Neural progenitor cell (in vitro differentiated cells): ENCODE data around the gene OBP2A. TPM values are rescaled to one million over a fixed set of nuclear protein-coding genes. Genes with fewer than 3 reads are reported as not detected.

Experiments used
- DNase-seq: peaks from one replicate; pipeline ENCODE4 v3.0.0-alpha.2; 2016; ENCODE audit warnings: low spot score
- H2AFZ ChIP-seq: fragments of 200-600 bp; sonication (generic); replicated peaks from 2 replicates; pipeline ENCODE4 v1.6.1; 2016; ENCODE audit warnings: antibody characterized with exemption
- H3F3A ChIP-seq: fragments of 200-600 bp; sonication (generic); 2 replicates; pipeline ENCODE4 v1.6.1; 2016; ENCODE audit warnings: antibody characterized with exemption, low read depth
- H3K27ac ChIP-seq: fragments of 200-600 bp; sonication (generic); 2 replicates; pipeline ENCODE4 v1.5.1; 2016; ENCODE audit warnings: mild to moderate bottlenecking
- H3K27me3 ChIP-seq: fragments of 200-600 bp; sonication (generic); 2 replicates; pipeline ENCODE4 v1.6.1; 2016; ENCODE audit warnings: mild to moderate bottlenecking, moderate library complexity
- H3K36me3 ChIP-seq: fragments of 200-600 bp; sonication (generic); 2 replicates; pipeline ENCODE4 v1.5.1; 2016
- H3K4me1 ChIP-seq: fragments of 200-600 bp; sonication (generic); 2 replicates; pipeline ENCODE4 v1.6.1; 2016; ENCODE audit warnings: mixed run types
- H3K4me2 ChIP-seq: fragments of 200-600 bp; sonication (generic); 2 replicates; pipeline ENCODE4 v1.6.1; 2016
- H3K4me3 ChIP-seq: fragments of 200-600 bp; sonication (generic); 2 replicates; pipeline ENCODE4 v1.5.1; 2016
- H3K79me2 ChIP-seq: fragments of 200-600 bp; sonication (generic); 2 replicates; pipeline ENCODE4 v1.6.1; 2016; ENCODE audit warnings: low read depth
- H3K9ac ChIP-seq: fragments of 200-600 bp; sonication (generic); 2 replicates; pipeline ENCODE4 v1.6.1; 2016
- H3K9me3 ChIP-seq: fragments of 200-600 bp; sonication (generic); 2 replicates; pipeline ENCODE4 v1.5.1; 2016; ENCODE audit warnings: low read depth
- H4K20me1 ChIP-seq: fragments of 200-600 bp; sonication (generic); 2 replicates; pipeline ENCODE4 v1.6.1; 2016; ENCODE audit warnings: low read depth
- H3K27ac Mint-ChIP-seq: 3 replicates; pipeline ENCODE4 v1.8.0; 2021; ENCODE audit warnings: mixed read lengths
- H3K27me3 Mint-ChIP-seq: 2 replicates; pipeline ENCODE4 v1.8.0; 2022; ENCODE audit warnings: low read depth, mild to moderate bottlenecking, inconsistent platforms, moderate library complexity, mixed read lengths; ENCODE audit not compliant: insufficient read depth
- H3K36me3 Mint-ChIP-seq: 3 replicates; pipeline ENCODE4 v1.8.0; 2021; ENCODE audit warnings: mixed read lengths
- H3K4me1 Mint-ChIP-seq: 3 replicates; pipeline ENCODE4 v1.8.0; 2021; ENCODE audit warnings: mixed read lengths
- H3K4me3 Mint-ChIP-seq: 3 replicates; pipeline ENCODE4 v1.8.0; 2021; ENCODE audit warnings: mild to moderate bottlenecking, moderate library complexity, mixed read lengths
- H3K9me3 Mint-ChIP-seq: 3 replicates; pipeline ENCODE4 v1.8.0; 2020; ENCODE audit warnings: mixed read lengths
- EZH2 ChIP-seq: fragments of 200-600 bp; sonication (generic); IDR thresholded peaks from 2 replicates; pipeline ENCODE4 v1.6.1; 2017; ENCODE audit warnings: antibody characterized with exemption, mild to moderate bottlenecking, moderate library complexity
- EZH2phosphoT487 ChIP-seq: fragments of 200-600 bp; sonication (generic); IDR thresholded peaks from 2 replicates; pipeline ENCODE4 v1.6.1; 2017; ENCODE audit warnings: antibody characterized with exemption
- total RNA-seq: library from RNA; depleted of rRNA; stranded (reverse); fragments of >200 nt; gene quantifications from 2 replicates; pipeline ENCODE4 v1.2.3, GENCODE V29; 2015; ENCODE audit warnings: low replicate concordance
- TF ChIP-seq, protein P1 (sequence below): fragments of 200-600 bp; sonication (generic); IDR thresholded peaks from 2 replicates; pipeline ENCODE4 v1.5.1; 2017; ENCODE audit warnings: antibody characterized with exemption, mild to moderate bottlenecking

The OBP2A gene
- total RNA-seq, 1 donor from 2014 or later = not detected

DNA sequence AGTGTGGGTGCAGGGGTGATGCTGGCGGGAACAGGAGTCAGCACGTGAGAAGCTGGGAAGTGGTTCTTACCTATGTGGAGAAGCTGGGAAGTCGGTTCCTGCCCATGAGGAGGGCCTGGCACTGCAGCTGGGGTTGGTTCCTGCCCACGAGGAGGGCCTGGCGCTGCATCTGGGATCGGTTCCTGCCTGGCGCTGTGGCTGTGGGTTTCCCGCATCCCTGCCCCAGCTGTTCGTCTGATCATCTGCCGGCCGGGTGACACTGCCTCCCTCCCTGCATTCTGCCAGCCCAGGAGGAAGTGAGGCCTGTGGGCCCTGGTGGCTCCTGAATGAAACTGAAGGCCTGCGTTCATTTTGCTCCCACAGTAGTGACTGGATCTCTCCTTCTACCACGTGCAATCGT, 5.1 kb downstream of the OBP2A start:
- H3K27ac ChIP-seq = no peak overlapping the region
- H3K79me2 ChIP-seq = no peaks in the 10 kb centered on the region
- no peaks in the 10 kb centered on the region for H4K20me1 ChIP-seq
- DNase-seq = no peak
- H3K27me3 ChIP-seq = no peaks in the 10 kb centered on the region
- H3K27ac Mint-ChIP-seq = no peak overlapping the region
- H3K4me3 Mint-ChIP-seq = no peak overlapping the region
- H3K4me3 ChIP-seq = no peak overlapping the region
- no peaks in the 10 kb centered on the region for H3F3A ChIP-seq
- no peak overlapping the region for H3K4me2 ChIP-seq
- no peak overlapping the region for H3K9ac ChIP-seq
- no peaks in the 10 kb centered on the region for H3K4me1 ChIP-seq
- no peaks in the 10 kb centered on the region for H3K9me3 ChIP-seq
- peaks cover 2% of the 10 kb centered on the region for H3K4me1 Mint-ChIP-seq
- H2AFZ ChIP-seq = no peak overlapping the region
- H3K36me3 Mint-ChIP-seq = no peaks in the 10 kb centered on the region
- TF ChIP-seq EZH2 = no peak
- TF ChIP-seq EZH2phosphoT487 = no peak
- TF ChIP-seq, protein P1, sequence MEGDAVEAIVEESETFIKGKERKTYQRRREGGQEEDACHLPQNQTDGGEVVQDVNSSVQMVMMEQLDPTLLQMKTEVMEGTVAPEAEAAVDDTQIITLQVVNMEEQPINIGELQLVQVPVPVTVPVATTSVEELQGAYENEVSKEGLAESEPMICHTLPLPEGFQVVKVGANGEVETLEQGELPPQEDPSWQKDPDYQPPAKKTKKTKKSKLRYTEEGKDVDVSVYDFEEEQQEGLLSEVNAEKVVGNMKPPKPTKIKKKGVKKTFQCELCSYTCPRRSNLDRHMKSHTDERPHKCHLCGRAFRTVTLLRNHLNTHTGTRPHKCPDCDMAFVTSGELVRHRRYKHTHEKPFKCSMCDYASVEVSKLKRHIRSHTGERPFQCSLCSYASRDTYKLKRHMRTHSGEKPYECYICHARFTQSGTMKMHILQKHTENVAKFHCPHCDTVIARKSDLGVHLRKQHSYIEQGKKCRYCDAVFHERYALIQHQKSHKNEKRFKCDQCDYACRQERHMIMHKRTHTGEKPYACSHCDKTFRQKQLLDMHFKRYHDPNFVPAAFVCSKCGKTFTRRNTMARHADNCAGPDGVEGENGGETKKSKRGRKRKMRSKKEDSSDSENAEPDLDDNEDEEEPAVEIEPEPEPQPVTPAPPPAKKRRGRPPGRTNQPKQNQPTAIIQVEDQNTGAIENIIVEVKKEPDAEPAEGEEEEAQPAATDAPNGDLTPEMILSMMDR = no peak
- H3K36me3 ChIP-seq = no peaks in the 10 kb centered on the region
- H3K27me3 Mint-ChIP-seq = peaks cover 2% of the 10 kb centered on the region
- peaks cover 2% of the 10 kb centered on the region for H3K9me3 Mint-ChIP-seq

DNA sequence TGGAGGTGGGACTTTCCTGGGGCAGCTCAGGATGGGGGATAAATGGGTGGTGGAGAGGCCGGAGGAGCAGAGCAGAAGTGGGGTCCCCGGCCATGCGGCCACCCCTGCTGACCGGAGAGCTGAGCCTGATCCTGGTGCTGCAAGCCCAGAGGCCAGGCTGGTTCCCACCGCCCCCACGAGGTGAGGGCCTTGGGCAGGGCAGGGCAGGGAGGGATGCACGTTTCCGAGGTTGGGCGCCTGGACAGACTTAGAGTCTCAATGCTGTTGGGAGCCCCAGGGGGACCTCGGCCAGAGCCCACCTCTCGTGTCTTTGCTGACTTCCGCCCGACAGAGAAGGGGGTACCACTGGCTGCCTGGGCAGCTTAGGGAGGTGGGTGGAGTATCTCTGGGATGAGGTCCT, 5.5 kb downstream of the OBP2A start:
- DNase-seq = no peak
- Histone ChIP-seq H4K20me1 (no peaks in the 10 kb centered on the region), H3F3A (no peaks in the 10 kb centered on the region), H3K4me3 (no peak overlapping the region), H3K79me2 (no peaks in the 10 kb centered on the region), H3K36me3 (no peaks in the 10 kb centered on the region), H3K27me3 (no peaks in the 10 kb centered on the region), H3K4me2 (no peak overlapping the region), H3K9me3 (no peaks in the 10 kb centered on the region), H3K9ac (no peak overlapping the region), H2AFZ (no peak overlapping the region), H3K27ac (no peak overlapping the region), H3K4me1 (no peaks in the 10 kb centered on the region)
- Mint-ChIP-seq H3K4me3 (no peak overlapping the region), H3K27ac (no peak overlapping the region), H3K4me1 (peaks cover 2% of the 10 kb centered on the region), H3K9me3 (peaks cover 2% of the 10 kb centered on the region), H3K27me3 (peaks cover 2% of the 10 kb centered on the region), H3K36me3 (no peaks in the 10 kb centered on the region)
- TF ChIP-seq EZH2 = no peak
- TF ChIP-seq, protein P1 = no peak
- no peak for TF ChIP-seq EZH2phosphoT487

DNA sequence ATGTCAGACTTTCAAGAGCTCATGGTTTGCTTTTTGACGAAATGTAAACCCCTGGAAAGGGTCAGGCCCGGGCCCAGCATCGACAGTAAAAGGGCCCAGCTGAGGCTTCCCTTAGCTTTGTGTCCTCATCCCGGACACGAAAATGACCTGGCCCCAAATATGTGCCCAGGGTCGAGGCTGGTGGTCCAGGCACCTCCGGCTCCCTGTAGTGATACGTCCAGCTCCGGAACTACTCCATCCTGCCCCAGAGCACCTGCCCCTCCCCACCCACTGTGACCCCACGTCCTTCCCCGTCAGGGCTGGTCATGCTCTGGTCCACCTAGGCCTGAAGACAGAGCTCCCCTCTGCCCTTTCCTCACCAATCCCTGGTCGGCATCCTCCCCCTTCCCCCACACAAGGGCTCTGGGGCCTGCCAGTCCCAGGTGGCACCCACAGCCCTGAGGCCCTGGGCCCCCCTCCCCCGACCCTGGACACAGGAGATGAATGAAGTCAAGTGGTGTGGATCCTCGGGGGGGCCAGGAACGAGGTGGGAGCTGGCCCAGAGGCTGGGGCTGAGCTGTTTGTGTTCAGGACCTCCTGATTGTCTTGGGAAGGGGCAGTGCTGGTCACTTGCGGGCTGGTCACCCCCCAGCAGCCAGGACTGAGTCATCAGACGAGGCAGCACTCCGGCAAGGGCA, 6.2 kb downstream of the OBP2A start:
- Histone ChIP-seq H3K27me3 (no peaks in the 10 kb centered on the region), H3K4me1 (no peaks in the 10 kb centered on the region), H3K36me3 (no peaks in the 10 kb centered on the region), H3K9ac (no peak overlapping the region), H3K4me2 (no peak overlapping the region), H3K4me3 (no peak overlapping the region), H2AFZ (no peak overlapping the region), H3F3A (no peaks in the 10 kb centered on the region), H3K27ac (no peak overlapping the region), H3K9me3 (no peaks in the 10 kb centered on the region), H4K20me1 (no peaks in the 10 kb centered on the region), H3K79me2 (no peaks in the 10 kb centered on the region)
- peaks cover 2% of the 10 kb centered on the region for H3K4me1 Mint-ChIP-seq
- no peak overlapping the region for H3K4me3 Mint-ChIP-seq
- no peak for DNase-seq
- H3K36me3 Mint-ChIP-seq = no peaks in the 10 kb centered on the region
- H3K9me3 Mint-ChIP-seq = peaks cover 2% of the 10 kb centered on the region
- TF ChIP-seq EZH2 (no peak), EZH2phosphoT487 (no peak)
- TF ChIP-seq, protein P1 = no peak
- no peak overlapping the region for H3K27ac Mint-ChIP-seq
- peaks cover 2% of the 10 kb centered on the region for H3K27me3 Mint-ChIP-seq
